CD4-positive, alpha-beta T cell treated with Interleukin-17A for 1 hour (primary cell): ENCODE measurements around the gene HDDC3.
"Not testable (repeated sequence)": the region's sequence is repeated elsewhere in the genome, so short reads cannot be mapped to it uniquely, and the experiment has no call there.

ENCODE experiments used
- DNase-seq: peaks from one replicate; pipeline ENCODE4 v3.0.0-alpha.2; 2020

The HDDC3 gene

DNA sequence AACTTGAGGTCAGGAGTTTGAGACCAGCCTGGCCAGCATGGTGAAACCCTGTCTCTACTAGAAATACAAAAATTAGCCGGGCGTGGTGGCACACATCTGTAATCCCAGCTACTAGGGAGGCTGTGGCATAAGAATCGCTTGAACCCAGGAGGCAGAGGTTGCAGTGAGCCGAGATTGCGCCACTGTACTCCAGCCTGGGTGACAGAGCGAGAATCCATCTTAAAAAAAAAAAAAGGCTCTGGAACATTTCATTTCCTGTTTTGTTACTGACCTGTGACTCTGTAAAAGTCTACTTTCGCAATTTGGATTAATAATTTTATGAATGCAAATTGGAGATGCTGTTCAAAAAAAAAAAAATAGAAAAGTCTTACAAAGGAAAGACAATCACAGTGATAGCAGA is 4.2 kb downstream of the HDDC3 start:
- not testable (repeated sequence) for DNase-seq

- not testable (repeated sequence) for DNase-seq
Measured at GRCh38 chr15:90926766-90927165, 5.6 kb downstream of the HDDC3 start.

DNA sequence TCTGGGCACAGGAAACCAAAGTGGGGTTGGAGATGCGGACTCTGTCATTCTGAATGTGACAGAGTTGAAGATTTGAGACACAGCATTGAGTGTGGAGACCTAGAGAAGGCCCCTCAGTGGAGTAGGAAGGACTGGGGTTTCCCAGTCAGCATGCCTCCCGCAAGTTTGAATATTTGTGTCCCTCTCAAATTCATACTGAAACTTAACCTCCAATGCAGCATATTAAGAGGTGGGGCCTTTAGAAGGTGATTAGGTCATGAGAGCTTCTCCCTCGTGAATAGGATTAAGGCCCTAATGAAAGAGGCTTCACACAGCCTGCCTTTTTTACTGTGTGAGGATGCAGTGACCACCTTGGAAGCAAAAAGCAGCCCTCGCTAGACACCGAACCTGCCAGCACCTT is 8.0 kb downstream of the HDDC3 start:
- DNase-seq, result no peak

DNA sequence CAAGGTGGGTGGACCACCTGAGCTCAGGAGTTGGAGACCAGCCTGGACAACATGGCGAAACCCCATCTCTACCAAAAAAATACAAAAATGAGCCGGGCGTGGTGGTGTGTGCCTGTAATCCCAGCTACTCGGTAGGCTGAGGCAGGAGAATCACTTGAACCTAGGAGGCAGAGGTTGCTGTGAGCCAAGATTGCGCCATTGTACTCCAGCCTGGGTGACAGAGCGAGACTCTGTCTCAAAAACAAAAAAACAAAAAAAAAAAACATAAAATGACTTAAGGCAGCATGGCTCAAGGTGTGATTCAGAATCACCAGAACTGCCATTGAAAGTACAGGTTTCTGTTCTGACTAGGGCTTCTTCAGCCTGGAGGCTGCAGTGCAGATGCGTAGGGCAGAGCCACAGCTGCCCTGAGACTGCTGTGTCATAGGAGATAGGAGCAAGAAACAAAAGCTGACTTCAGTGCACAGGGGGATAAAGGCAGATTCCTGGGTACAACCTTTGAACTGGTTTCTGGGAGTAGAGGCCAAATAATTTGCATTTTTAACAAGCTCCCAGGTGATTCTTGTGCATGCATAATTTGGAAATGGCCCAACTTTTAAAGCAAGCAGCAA is 9.5 kb downstream of the HDDC3 start:
- not testable (repeated sequence) for DNase-seq

- DNase-seq, result no peak
Measured at GRCh38 chr15:90921887-90922286, 10.5 kb downstream of the HDDC3 start.

GRCh38 chr15:90918835-90919234 is 13.5 kb downstream of the HDDC3 start:
- no peak for DNase-seq

DNA sequence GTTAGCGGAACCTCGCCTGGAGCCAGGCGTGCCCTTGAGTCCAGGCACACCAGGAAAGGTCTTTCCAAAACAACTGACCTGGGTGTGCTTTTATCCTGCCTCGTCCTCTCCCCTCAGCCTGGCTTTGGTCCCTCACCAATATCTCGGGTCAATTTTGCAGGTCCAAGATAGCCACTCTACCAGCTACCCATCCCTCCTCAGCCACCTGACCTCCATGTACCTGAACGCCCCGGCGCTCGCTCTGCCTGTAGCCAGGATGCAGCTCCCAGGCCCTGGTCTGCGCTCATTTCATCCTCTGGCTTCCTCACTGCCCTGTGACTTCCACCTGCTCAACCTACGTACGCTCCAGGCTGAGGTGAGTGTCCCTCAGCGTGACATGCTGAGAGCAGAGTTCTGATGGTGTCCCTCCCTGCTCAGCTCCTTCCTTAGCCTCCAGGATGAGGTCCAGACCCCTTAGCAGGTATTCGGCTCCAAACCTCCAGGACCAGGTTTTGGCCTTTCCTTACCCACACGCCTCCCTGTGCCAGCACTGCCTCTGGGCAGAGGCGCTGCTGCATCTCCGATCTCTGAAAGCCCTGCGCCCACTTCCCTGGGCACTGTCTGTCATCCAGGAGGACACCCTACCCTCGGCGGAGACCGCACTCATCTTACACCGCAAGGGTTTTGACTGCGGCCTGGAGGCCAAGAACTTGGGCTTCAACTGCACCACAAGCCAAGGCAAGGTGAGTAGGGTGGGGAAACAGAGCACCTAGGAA is 14.1 kb downstream of the HDDC3 start:
- no peak for DNase-seq

DNA sequence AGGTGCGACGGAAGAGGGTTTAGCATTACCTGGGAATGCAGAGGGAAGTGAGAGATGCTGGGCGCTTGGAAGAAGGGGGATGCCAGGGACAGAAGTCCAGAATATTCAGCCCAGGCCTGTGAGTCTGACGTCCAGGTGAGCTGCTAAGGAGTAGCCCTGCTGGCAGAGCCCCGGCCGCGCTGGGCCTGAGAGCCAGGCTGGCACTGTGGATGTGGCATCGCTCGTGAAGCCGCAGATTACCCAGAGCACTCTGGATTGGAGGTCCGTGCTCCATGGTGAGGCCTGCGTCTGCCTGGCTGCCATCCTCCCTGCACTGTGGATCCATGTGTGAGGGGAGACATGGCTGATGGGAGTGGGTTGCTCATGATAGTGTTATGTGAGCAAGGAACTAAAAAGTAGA is 14.8 kb downstream of the HDDC3 start:
- DNase-seq, result no peak

DNA sequence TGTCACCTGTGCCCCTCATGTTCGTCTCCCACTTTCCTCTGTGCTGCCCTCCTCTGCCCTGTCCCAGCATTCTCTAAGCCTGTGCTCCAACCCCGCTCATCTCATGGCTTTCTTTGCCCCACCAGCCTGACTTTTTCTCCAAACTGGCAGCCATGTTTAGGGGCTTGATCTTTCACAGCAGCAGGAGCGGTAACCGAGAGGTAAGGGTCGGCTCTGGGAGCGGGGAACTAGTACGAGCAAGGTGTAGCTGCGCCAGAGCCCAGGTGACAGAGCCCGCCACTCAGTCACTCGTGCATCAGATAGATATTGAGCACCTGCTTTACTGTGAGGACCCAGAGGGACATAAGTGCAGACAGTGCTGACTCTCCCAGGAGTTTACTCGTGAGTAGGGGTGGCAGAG is 15.9 kb downstream of the HDDC3 start:
- no peak for DNase-seq

DNA sequence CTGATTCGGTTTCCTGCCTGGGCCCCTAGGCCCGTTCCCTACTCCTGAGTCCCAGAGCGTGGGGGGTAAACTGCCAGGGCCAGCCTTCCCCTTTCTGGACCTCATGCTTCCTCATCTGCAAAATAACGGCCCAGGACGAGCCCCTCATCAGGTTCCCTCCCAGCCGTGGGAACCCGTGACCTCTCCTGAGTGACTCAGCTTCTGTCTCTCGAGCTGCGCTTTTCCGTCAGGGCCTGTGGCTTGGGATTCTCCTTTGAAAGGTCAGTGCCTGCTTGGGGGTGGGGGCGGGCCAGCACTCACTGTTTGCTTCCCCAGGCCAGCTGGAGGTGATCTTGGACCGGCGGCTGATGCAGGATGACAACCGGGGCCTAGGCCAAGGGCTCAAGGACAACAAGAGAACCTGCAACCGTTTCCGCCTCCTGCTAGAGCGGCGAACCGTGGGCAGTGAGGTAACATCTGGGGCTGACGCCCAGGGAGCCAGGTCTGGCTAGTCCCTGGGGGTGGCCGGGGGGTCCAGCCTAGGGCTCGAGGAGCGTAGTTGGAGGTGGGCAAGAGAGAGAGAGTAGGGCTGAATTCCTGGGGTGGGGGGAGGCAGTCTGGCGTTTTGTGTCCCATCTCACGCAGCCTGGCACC is 16.4 kb downstream of the HDDC3 start:
- no peak for DNase-seq

GRCh38 chr15:90915216-90915807 is 17.0 kb downstream of the HDDC3 start:
- no peak for DNase-seq

DNA sequence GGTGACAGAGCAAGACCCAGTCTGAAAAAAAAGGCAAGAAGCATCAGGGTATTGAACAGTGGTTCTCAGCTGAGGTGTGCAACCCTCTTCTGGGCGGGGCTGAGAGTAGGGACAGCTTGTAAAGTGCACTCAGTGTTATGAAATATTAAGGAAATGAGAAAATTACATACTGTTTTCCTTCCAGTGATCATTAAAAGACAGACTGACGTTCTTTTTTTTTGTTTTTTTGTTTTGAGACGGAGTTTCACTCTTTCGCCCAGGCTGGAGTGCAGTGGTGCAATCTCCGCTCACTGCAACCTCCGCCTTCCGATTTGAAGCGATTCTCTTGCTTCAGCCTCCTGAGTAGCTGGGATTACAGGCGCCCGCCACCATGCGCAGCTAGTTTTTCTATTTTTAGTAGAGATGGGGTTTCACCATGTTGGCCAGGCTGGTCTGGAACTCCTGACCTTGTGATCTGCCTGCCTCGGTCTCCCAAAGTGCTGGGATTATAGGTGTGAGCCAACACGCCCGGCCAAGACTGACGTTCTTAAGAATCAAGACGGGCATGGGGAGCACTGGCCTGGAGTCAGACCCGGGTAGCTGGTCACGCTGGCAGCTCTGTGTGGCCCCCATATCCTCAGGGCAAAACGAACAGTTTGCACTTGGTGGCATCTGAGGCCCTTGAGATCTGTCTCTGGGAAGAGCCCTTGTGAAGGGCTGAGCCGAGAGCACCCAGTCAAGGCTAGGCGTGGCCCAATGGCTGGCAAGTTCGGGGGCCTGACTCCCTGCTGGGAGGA is 17.9 kb downstream of the HDDC3 start:
- DNase-seq, result no peak

DNA sequence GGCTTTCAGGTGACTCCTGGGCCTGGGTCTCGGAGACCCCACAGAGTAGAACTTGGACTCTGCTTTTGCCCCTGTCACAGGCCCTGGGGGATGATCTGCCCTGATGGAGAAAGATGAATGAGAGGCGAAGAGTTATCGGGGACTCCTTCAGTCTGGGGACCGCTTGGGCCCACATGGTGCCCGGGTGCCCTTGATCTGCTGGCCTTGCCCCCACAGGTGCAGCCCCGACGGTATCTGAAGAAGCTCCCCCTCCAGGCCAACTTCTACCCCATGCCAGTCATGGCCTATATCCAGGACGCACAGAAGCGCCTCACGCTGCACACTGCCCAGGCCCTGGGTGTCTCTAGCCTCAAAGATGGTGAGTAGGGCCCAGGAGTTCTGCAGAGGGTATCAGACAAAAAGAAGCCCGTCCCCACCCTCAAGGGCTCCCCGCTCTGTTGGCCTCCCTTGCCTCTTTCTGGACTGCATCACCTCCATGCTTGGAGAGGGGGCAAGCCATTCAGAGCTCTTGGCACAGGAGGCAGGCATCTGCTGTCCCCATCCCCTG is 18.9 kb downstream of the HDDC3 start:
- DNase-seq, result no peak

- DNase-seq, result no peak
Measured at GRCh38 chr15:90912770-90913075, 19.6 kb downstream of the HDDC3 start.

DNA sequence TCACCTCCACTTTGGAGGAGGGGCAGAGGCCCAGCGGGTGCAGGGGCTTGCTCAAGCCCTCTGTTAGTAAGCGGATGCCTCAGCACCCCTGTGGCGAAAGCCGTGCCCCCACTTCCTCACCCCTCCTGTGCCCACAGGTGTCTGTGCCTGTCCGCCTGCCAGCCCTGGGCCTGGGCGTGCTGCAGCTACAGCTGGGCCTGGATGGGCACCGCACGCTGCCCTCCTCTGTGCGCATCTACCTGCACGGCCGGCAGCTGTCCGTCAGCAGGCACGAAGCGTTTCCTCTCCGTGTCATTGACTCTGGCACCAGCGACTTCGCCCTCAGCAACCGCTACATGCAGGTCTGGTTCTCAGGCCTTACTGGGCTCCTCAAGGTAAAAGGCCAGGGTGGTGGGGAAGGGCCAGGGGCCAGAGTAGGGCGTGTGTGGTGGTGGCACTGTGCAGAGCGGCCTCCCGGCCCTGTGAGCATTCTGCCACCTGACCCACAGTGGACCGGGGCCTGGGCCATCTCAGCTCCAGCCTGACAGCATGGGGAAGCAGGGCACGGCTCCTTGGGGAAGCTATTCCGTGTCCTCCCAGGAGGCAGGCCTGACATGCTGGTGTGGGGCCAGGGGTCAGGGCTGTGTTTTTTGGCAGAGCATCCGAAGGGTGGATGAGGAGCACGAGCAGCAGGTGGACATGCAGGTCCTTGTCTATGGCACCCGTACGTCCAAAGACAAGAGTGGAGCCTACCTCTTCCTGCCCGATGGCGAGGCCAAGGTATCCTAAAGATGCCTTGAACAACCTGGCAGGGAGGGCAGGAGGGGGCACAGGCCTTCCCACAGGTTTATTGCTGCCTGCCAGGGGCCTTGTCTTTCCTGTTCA is 20.2 kb downstream of the HDDC3 start:
- DNase-seq, result no peak

DNA sequence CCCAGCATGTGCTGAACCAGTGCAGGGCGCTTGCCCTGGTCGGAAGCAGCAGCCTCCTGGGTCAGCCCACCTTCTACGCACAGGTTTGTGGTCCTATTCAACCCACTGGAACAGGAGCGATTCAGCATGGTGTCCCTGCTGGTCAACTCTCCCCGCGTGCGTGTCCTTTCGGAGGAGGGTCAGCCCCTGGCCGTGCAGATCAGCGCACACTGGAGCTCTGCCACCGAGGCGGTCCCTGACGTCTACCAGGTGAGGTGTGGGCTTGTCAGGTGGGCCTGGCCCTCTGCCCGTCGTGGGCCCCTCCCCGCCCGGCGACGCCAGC is 21.1 kb downstream of the HDDC3 start:
- DNase-seq, result no peak

- no peak for DNase-seq
Measured at GRCh38 chr15:90910441-90911301, 21.7 kb downstream of the HDDC3 start.

GRCh38 chr15:90909976-90910375 is 22.4 kb downstream of the HDDC3 start:
- DNase-seq, result no peak

GRCh38 chr15:90909449-90909848 is 22.9 kb downstream of the HDDC3 start:
- DNase-seq, result not testable (repeated sequence)

- DNase-seq, result no peak
Measured at GRCh38 chr15:90907838-90908507, 24.4 kb downstream of the HDDC3 start.
